ENCODE measurements around the gene RUNX3.

RUNX3 gene

DNA sequence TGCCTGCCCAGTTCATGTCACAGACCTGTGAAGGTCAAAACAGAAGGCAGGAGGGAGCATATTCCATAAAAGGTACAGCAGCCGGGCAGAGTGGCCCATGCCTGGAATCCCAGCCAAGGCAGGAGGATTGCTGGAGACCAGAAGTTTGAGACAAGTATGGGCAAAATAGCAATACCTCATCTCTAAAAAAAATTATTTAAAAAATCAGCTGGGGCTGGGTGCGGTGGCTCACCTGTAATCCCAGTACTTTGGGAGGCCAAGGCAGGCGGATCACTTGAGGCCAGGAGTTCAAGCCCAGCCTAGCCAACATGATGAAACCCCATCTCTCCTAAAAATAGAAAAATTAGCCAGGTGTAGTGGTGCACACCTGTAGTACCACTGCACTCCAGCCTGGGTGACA, 64.5 kb downstream of the RUNX3 start:
- DNase-seq (ENCODE audit: low read depth in 2 of 2) = no peak

DNA sequence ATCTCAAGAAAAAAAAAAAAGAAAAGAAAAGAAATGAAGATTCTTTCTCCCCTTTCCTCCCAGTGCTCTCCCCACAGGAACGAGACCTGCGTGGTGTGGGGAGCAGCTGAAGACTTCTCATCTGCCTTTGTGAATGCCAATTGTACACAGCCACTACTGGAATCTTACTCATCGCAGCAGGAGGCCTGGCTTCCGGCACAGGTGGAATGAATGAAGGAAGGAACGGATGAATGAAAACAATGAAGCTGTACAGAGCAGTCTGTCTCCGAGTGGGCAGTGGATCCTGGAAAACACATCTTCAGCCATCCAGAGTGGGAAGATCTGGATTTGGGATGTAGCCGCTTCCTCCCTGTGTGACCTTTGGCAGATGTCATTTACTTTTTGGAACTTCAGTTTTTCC, 64.9 kb downstream of the RUNX3 start:
- DNase-seq (ENCODE audit: low read depth in 2 of 2) = no peak

DNA sequence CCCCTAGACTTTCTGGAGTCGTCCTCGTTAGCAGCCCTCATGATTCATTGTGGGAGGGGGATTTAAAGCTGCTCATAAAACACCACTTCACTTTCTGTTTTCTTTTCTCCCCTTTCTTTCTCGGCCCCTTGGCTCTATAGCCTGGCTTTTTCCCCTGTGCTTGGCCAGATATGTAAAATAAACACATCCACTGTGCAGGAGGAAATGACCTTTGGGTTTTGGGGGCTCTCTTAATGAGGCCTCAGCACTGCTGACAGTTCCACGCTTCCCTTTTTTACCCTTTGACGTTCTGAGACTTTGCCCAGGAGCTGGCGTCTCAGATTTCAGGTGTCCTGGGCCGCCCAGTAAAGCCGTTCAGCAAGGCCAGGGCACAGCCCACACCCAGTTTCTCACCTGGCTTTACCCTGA, 65.7 kb downstream of the RUNX3 start:
- no peak for DNase-seq (ENCODE audit: low read depth in 2 of 2)

DNA sequence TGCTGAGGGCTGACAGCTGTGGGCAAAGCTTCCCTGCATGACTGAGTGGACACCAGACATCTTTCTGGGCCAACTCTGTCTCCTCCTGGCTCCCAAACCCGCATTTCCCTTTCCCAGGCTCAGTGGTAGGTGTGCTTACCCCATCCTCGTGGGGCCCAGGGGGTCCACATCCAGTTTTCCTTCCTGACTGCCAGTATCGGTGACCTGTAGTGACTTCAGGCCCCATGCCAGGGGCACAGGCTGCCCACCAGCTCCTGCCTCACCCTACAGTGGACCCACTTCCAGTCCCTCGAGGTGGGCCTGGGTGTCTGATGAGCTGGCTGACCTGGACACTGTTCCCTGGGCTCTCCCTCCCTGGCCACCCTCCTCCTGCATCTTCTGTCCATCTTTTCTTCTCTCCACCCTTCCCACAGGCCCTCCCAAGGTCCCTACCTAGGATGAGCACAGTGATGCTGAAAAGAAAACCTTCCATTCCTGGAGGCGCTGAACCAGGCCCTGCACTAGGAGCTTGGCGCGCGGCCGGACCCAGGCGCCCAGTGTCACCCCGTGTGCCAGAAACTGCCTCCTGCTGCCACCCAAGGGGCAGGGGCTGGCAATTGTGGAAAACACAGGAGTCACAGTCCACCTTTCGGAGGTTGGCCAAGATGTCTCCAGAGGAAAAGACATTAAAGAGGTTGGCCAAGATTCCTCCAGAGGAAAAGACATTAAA, 67.1 kb downstream of the RUNX3 start:
- no peak for DNase-seq (ENCODE audit: low read depth in 2 of 2)

DNA sequence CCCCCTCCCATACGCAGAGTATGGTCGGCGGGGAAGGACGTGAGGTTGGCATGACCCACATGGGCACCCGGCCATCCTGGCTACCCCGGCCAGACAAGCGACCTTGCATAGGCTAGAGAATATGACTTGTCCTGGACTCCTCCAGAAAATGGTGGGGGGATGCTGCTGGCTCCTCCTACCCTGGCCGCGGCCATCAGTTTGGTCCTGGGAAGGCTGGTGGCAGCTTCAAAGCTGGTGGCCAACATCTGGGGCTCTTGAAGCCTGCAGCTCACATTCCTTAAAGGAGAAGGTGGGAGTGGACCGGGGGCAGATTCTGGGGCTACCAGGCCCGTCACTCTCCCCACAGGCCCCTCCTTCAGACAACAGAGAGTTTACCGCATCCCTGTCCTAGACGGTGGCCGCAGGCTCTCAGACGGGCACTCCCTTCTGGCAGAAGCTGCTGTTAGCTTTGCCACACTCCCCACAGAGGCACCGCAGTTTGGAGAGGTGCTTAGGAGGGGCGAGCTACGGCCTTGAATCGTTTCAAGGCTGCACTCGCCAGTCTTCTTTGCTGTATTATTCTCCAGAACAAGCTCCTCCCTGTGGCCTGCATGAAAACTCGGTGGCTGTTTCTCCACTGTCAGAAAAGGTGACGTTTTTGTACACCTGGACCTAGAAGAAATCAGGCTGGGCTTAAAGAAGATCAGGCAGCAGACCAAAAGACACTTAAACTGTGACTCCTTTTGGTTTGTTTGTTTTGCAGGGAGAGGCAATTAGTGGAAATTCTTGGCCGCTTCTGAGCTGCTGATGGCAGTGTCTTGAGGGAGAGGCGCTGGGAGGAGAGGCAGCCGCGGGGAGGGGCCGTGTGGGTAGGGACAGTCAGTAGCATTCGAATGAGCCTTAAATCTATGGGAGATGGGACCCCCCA, 68.0 kb downstream of the RUNX3 start:
- no peak for DNase-seq (ENCODE audit: low read depth in 2 of 2)

DNA sequence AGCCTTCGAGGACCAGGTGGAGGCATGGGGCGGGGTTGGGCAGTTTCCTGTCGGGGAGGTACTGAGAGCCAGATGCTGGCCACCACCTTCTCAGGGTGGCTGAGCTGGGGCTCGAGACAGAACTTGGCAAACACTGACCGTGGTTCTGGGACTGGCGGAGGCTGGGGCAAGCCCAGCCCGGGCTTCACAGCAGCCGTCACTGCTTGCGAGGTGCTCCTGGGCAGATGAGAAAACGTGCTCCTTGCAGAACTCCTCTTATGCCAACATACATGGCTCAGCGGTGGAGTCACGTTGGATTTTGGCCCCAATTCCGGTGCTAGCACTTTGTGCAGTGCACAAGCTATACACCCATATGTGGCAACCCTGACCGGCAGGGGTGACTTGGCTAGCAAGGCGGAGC, 69.2 kb downstream of the RUNX3 start:
- DNase-seq (ENCODE audit: low read depth in 2 of 2) = no peak

DNA sequence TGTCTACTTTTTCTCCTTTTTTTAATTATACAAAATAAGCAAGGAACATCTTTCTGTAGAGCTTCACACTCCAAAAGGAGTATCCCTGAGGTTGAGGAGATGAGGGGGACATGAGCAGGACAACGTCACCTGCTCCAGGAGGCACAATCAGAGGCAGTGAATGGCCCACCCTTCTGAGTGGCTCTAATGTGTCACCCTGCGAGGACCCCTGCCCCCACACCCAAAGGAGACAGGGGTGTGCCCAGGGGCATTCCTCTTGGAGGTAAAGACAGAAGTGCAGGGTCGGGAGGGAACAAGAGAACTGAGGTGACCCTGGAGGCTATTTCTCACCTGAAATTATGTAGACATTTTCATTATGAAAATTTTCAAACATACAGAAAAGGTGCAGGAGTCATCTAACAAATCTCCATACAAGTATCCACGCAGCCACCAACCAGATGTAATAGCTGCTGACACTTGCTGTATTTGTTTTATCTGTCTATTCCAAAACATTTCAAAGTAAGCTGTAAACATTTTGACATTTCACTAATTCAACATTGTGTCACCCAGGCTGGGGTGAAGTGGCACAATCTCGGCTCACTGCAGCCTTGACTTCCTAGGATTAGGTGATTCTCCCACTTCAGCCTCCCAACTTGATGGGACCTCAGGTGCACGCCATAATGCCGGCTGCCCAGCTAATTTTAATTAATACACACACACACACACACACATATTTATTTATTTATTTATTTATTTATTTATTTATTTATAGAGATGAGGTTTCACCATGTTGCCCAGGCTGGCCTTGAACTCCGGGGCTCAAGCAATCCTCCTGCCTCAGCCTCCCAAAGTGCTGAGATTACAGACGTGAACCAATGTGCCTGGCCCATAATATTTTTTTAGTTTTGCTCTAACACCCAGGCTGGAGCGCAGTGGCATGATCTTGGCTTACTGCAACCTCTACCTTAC, 70.7 kb downstream of the RUNX3 start:
- DNase-seq (ENCODE audit: low read depth in 2 of 2) = no peak

DNA sequence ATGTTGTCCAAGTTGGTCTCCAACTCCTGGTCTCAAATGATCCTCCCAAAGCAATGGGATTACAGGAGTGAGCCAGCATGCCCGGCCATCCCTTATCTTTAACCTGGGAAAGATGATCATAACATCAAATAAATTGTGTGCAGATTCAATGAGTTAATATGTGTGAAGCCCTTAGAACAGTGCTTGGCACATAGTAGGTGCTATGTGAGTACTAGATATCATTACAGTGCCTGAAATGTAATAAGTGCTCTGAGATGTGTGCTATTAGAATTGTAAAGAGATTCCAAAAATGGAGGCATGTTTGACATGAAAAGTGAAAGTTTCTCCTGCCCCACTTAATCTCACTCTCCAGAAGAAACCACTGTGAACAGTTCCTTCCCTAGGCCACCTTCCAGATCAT, 71.8 kb downstream of the RUNX3 start:
- no peak for DNase-seq (ENCODE audit: low read depth in 2 of 2)

DNA sequence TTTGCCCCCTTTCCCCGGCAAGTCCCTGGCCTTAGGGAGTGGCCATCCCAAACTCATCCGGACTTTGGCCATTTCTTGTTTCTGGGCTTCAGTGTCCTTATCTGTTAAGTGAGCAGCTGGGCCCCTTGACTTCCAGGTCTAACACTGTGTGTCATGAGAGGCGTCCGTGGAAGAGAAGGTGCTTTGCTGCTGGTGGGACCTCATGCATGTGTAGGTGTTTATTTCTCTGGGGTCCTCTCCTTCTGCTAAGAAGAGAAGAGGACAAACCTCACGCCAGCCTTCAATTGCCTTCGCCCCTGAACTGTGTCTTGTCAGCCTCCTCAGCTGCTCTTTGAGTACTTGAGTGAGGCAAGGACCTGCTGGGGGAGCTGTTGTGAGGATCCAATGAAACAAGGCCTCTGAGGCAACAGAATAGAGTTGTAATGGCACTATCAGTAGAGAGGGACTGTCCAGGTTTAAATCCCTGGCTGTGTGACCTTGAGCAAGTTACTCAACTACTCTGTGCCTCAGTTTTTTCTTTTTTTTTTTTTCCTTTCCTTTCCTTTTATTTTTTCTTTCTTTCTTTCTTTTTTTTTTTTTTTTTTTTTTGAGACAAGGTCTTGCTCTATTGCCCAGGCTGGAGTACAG, 72.5 kb downstream of the RUNX3 start:
- no peak for DNase-seq (ENCODE audit: low read depth in 2 of 2)

DNA sequence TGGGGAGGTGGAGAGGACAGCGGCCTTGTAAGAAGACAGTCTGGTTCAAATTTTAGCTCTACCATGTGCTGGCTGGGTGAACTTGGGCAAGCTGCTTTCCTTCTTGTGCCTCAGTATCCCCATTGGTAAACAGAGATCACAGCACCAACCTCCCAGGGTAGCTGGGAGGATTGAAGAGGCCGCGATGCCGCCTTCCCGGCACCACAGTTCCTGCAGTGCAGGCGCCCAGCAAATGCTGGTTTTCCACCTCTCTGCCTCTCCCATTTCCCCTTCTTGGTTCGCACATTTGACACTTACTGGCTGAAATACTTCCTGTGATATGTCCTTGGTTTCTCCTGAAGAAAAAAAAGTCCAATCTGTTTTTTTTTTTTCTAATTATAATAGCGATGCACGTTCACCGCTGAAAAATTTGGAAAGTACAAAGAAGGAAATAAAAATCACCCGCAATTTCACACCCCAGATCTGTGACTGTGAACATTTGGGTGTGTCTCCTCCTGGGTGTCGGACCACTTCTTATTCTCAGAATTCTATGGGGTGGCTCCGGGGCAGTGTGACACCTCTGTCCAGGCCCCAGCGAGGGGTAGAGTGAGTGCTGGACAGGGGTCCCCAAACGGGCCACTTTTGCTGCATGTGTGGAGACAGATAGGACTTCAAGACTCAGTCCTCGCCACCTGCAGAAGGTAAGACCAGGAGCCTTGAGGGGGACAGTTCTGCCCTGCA, 73.1 kb downstream of the RUNX3 start:
- no peak for DNase-seq (ENCODE audit: low read depth in 2 of 2)

DNA sequence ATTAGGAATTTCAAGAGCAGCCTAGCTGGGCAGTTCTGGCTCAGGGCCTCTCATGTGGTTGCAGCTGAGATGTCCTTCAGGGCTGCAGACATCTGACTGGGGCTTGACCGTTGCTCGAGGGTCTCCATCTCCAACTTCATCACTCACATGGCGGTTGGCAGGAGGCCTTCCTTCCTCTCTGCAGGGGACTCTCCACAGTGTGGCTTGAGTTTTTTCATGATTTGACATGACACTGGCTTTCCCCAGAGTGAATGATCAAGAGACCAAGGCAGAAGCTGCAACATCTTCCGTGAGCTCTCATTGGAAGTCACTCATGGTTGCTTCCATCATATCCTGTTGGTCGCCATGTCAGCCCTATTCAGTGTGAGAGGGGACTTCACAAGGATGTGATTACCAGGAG, 74.6 kb downstream of the RUNX3 start:
- DNase-seq (ENCODE audit: low read depth in 2 of 2) = no peak

DNA sequence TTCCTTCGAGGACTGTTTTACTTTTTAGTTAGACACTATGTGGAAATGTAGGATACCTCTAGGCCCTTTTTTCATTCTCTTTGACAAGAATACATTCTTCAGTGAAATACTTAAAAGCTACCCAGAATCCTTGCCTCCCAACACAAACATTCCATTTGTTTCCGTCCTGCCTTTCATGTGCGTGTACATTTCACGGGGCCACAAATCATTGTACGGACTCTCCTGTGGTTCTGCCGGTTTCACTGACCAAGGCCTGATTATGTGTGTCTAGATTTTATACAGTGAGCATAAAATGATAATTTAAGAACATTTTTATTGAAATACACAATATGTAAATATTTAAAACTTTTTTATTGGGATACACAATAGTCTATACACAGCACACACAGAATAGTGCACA, 76.4 kb downstream of the RUNX3 start:
- no peak for DNase-seq (ENCODE audit: low read depth in 2 of 2)

DNA sequence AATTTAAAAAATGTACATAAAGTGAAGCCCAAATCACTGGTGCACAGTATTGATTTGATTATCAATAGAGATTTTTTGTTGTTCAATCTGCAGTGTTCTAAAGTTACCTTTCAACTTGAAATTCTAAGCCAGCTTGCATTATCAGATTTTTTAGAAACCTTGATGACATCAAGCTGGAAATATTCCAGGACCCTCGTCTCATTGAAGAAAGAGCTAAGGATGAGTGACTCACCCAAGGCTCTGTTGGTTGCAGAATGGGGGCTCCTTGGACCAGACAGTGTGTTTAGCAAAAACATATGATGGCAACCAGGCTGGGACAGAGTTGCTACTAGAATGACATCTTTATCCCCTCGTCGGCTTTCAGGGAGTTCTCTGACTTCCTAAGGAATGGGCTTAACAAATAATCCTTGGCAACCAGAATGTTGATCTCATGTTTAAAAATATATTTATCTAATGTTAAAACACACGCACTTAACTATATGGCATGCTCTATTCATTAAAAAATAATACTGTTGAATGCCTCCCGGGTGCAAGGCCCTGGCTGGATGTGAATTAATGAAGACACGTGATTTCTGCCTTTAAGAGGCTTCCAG, 79.7 kb downstream of the RUNX3 start:
- no peak for DNase-seq (ENCODE audit: low read depth in 2 of 2)

DNA sequence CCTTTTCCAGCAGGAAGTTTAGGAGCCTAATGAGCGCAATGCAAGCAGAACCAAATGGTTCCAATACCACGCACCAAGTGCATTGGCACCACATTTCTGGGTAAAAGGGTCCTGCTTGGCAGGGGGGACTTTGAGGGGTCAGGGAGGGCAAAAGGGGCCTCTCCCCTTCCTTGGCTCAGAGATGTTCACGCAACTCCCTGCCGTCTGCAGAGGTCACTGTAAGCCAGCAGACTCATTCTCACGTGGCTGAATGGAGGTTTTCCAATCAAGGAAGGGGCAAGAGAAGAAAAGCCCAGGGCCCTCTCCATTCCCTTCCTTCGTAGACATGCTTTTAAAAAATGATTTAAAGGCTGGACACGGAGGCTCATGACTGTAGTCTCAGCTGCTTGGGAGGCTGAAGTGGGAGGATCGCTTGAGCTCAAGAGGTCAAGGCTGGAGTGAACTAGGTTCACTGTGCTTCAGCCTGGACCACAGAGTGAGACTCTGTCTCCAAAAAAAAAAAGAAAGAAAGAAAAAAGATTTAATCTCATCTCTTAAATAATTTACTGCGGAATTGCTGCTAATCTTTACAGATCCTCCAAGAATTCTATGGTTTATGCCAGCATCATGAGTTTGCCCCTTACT, 80.3 kb downstream of the RUNX3 start:
- DNase-seq (ENCODE audit: low read depth in 2 of 2) = no peak
